Germinal center (tissue), 1 donor: ENCODE data around the gene HGS.

ENCODE experiments used
- DNase-seq: peaks from one replicate; pipeline ENCODE4 v3.0.0; 2012; ENCODE audit warnings: mixed read lengths, low spot score

HGS gene

DNA sequence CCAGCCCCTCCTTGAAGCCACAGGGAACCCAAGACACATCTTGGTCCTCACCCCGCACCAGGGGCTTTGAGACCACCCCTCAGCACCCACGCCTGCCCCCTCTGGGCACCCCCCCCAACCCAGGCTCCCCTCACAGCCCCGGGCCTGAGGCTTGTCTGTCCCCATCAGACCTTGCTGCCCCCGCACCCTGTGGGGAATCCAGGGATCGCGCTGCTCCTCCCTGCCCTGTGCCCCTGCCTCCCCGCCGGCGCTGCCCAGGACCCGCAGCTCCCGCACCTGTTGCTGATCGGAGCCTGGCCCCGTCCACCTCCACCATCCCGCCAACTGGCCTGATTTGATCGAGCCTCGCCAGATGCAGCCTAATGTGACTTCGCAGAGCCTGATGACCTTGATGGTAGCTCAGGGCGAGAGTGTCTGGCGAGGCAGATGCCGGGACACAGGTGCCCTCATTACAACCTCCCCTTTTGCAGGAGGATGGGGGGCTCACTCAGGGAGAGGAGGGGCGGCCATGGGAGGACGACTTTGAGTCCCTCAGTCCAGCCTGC lies 57.3 kb downstream of the HGS start:
- DNase-seq = no peak

DNA sequence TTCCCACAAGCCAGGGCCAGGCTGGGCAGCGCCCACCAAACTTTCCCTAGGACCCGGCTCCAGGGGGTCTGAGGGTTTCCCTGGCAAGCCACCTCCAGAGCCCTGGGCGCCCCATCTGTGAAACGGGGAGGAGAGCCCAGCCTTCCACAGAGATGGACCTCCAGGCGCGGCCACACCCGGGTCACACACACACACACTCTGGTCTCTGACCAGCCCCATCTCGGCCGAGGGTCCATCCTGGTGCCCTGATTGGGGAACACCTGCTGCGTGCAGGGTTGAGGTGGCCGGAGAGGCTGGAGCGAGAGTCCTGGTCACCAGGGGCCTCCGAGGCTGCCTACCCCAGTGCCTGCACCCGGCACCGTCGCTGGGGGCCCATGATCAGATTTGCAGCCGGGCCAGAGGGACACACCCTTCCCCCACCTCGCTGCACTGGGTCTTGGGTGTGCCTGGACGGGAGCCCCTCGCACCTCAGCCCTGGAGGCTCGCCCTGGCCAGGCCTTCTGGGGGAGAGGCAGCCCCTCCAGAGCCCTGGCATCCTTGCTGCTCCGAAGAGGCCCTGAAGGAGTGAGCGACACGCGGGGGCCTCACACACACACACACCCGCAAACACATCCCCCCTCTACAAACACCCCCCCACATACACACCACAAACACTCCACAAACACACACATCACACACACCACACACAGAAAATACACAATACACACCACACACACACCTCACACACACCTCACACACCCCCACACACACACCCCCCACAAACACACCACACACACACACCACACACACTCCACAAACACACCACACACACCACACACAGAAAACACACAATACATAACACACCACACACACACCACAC lies 58.0 kb downstream of the HGS start:
- no peak for DNase-seq
